Body of pancreas (tissue), 4 donors: ENCODE data around the gene CCSER1. TPM values are rescaled to one million over a fixed set of nuclear protein-coding genes. Genes with fewer than 3 reads are reported as not detected.

Experiments used
- ATAC-seq: fragments of 150-250 bp; one replicate; pipeline ENCODE4 v1.9.1; 2016
- DNase-seq, 4 donors: peaks; one replicate each; pipeline ENCODE4 v3.0.0-alpha.2; 2019
- H3K27ac ChIP-seq, 4 donors: fragments of 200-600 bp; sonication (generic); 1 replicate in 3 of 4; 2 replicates in 1 of 4; pipeline versions ENCODE4 v1.5.1 to v1.6.1; 2016 to 2019; ENCODE audit warnings: mild to moderate bottlenecking in 1 of 4, mixed read lengths in 1 of 4, moderate library complexity in 1 of 4
- H3K27me3 ChIP-seq, 2 donors: fragments of 200-600 bp; sonication (generic); one replicate each; pipeline ENCODE4 v1.6.0; 2016; ENCODE audit warnings: mild to moderate bottlenecking in 1 of 2
- H3K36me3 ChIP-seq, 2 donors: fragments of 200-600 bp; sonication (generic); replicated peaks in 1 of 2; 2 replicates each; pipeline ENCODE4 v1.5.1; 2016; ENCODE audit warnings: low read depth in 2 of 2; ENCODE audit not compliant: insufficient read depth in 1 of 2
- H3K4me1 ChIP-seq: fragments of 200-600 bp; sonication (generic); one replicate; pipeline ENCODE4 v1.6.0; 2016
- H3K4me3 ChIP-seq, 2 donors: fragments of 200-600 bp; sonication (generic); 1 replicate in 1 of 2; 2 replicates in 1 of 2; pipeline ENCODE4 v1.5.1; 2016 to 2019
- H3K9me3 ChIP-seq, 3 donors: fragments of 200-600 bp; sonication (generic); 1 replicate in 2 of 3; 2 replicates in 1 of 3; pipeline ENCODE4 v1.5.1; 2016
- CTCF ChIP-seq, 7 experiments: fragments of 450-650 bp in 4 of 7; fragments of 200-600 bp in 3 of 7; sonication (generic) in 3 of 7; IDR thresholded peaks; one replicate each; pipeline ENCODE4 v1.5.1; 2016 to 2019; ENCODE audit warnings: antibody characterized with exemption in 7 of 7
- POLR2A ChIP-seq, 3 donors: fragments of 450-650 bp; IDR thresholded peaks; one replicate each; pipeline ENCODE4 v1.6.1; 2016; ENCODE audit warnings: antibody characterized with exemption in 3 of 3, mild to moderate bottlenecking in 2 of 3
- WGBS, 2 donors: methylation state at CpG; one replicate each; pipeline ENCODE4 v1.1.5; 2017; 5-methylcytosine and 5-hydroxymethylcytosine counted together
- intact Hi-C: fragments of 100-400 bp; cut with DNase I; formaldehyde crosslinking; loops from one replicate; pipeline ENCODE4 v1.15.1; 2023
- total RNA-seq, 2 donors: library from RNA; depleted of rRNA; stranded (reverse); fragments of >200 nt; gene quantifications; one replicate each; pipeline ENCODE4 v1.1.0, GENCODE V29; 2016

CCSER1 gene
- total RNA-seq, 2 donors from 2014 or later, result 13.2 to 14.5 TPM

- Histone ChIP-seq H3K27me3 (no peaks in the 10 kb centered on the region), H3K27ac (no peak overlapping the region), H3K36me3 (no peaks in the 10 kb centered on the region), H3K9me3 (no peaks in the 10 kb centered on the region), H3K4me1 (no peaks in the 10 kb centered on the region), H3K4me3 (no peak overlapping the region)
- ATAC-seq, result no peak
- no peak for DNase-seq
- no peak for TF ChIP-seq CTCF (IDR thresholded peaks at IDR 0.05)
- no peak for TF ChIP-seq POLR2A (IDR thresholded peaks at IDR 0.05)
- WGBS, 2 donors, result 71 to 78% methylated on average over 3 of the region's 3 CpGs
- intact Hi-C loops, result no loop called here
Measured at GRCh38 chr4:90624781-90625180, 497.6 kb downstream of the CCSER1 start.

- intact Hi-C loops, result no loop called here
- ATAC-seq (no peak), DNase-seq (no peak)
- Histone ChIP-seq H3K27me3 (no peaks in the 10 kb centered on the region), H3K9me3 (no peaks in the 10 kb centered on the region), H3K36me3 (no peaks in the 10 kb centered on the region), H3K4me3 (no peak overlapping the region), H3K27ac (no peak overlapping the region), H3K4me1 (no peaks in the 10 kb centered on the region)
- TF ChIP-seq CTCF (IDR thresholded peaks at IDR 0.05), result no peak
- no peak for TF ChIP-seq POLR2A (IDR thresholded peaks at IDR 0.05)
- WGBS, 2 donors, result 74 to 87% methylated on average over 7 of the region's 7 CpGs
Measured at GRCh38 chr4:90641861-90642599, 514.8 kb downstream of the CCSER1 start.

- Histone ChIP-seq H3K9me3 (no peaks in the 10 kb centered on the region), H3K27ac (no peak overlapping the region), H3K27me3 (no peaks in the 10 kb centered on the region), H3K36me3 (no peaks in the 10 kb centered on the region), H3K4me1 (no peaks in the 10 kb centered on the region), H3K4me3 (no peak overlapping the region)
- WGBS, 2 donors, result 89 to 94% methylated on average over 1 of the region's 1 CpG
- no peak for TF ChIP-seq POLR2A (IDR thresholded peaks at IDR 0.05)
- TF ChIP-seq CTCF (IDR thresholded peaks at IDR 0.05), result no peak
- intact Hi-C loops, result no loop called here
- no peak for ATAC-seq
- DNase-seq, result no peak
Measured at GRCh38 chr4:90643156-90643555, 516.0 kb downstream of the CCSER1 start.

GRCh38 chr4:90648311-90648710 lies 521.1 kb downstream of the CCSER1 start:
- no peaks in the 10 kb centered on the region for H3K9me3 ChIP-seq
- TF ChIP-seq CTCF (IDR thresholded peaks at IDR 0.05), result no peak
- no peak for TF ChIP-seq POLR2A (IDR thresholded peaks at IDR 0.05)
- ATAC-seq, result no peak
- no peak overlapping the region for H3K27ac ChIP-seq
- no peaks in the 10 kb centered on the region for H3K4me1 ChIP-seq
- no peak overlapping the region for H3K4me3 ChIP-seq
- no peaks in the 10 kb centered on the region for H3K27me3 ChIP-seq
- intact Hi-C loops, result no loop called here
- DNase-seq, result no peak
- H3K36me3 ChIP-seq, result no peaks in the 10 kb centered on the region

- H3K4me3 ChIP-seq, result no peak overlapping the region
- TF ChIP-seq POLR2A (IDR thresholded peaks at IDR 0.05) (no peak), CTCF (IDR thresholded peaks at IDR 0.05) (no peak)
- intact Hi-C loops, result no loop called here
- no peaks in the 10 kb centered on the region for H3K27me3 ChIP-seq
- H3K4me1 ChIP-seq, result no peaks in the 10 kb centered on the region
- DNase-seq, result no peak
- 81 to 83% methylated on average over 2 of the region's 2 CpGs for WGBS, 2 donors
- H3K27ac ChIP-seq, result no peak overlapping the region
- H3K9me3 ChIP-seq, result no peaks in the 10 kb centered on the region
- no peaks in the 10 kb centered on the region for H3K36me3 ChIP-seq
- no peak for ATAC-seq
Measured at GRCh38 chr4:90648791-90649190, 521.6 kb downstream of the CCSER1 start.
